GM19023 (cell line): ENCODE results near the gene TPH2.

ENCODE experiments used
- ATAC-seq: cut with Tn5 transposase; IDR thresholded peaks from one replicate; pipeline ENCODE4 v1.9.1; 2021; ENCODE audit warnings: mild to moderate bottlenecking, moderate library complexity; ENCODE audit not compliant: unreplicated experiment

Gene TPH2

DNA sequence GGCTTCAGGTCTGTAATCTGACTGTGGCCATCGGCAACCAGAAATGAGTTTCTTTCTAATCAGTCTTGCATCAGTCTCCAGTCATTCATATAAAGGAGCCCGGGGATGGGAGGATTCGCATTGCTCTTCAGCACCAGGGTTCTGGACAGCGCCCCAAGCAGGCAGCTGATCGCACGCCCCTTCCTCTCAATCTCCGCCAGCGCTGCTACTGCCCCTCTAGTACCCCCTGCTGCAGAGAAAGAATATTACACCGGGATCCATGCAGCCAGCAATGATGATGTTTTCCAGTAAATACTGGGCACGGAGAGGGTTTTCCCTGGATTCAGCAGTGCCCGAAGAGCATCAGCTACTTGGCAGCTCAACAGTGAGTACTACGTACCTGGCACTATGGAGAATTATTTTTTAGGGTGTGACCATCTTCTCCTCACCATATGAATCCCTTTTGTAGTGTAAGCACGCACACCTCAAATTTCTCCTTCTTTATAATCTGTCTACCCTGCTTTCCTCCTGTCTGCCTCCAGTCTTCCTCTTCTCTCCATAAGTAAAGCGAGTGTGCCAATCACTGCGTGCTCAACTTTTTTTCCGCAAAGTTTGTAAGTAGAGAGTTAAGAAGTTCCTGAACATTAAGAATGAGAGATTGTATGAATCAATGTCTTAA lies at the start of gene TPH2:
Gene TPH2, plus strand, starts transcription at position 118 of the 658 bp plus-strand sequence. Its CDS starts 142 bp downstream, at position 260.
- ATAC-seq = no peak

DNA sequence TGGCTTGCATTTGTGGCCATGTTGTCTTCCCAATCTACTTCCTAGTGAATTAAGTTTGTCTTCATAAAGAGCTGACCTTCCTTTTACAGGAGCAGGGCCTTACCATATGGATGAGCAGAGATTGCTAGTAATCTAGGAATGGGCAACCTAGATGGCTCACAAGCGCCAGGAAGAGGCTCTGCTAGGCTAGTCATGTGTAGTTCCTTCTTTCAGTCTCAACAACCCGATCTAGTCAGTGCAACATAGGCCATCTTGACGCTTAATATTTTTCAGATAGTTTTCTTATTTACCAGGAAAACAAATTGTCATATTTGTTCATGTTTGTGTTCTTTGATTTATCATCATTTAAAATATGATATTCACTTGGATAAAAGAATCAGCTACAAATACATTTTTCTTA lies 48.2 kb upstream of the TPH2 start:
- no peak for ATAC-seq

DNA sequence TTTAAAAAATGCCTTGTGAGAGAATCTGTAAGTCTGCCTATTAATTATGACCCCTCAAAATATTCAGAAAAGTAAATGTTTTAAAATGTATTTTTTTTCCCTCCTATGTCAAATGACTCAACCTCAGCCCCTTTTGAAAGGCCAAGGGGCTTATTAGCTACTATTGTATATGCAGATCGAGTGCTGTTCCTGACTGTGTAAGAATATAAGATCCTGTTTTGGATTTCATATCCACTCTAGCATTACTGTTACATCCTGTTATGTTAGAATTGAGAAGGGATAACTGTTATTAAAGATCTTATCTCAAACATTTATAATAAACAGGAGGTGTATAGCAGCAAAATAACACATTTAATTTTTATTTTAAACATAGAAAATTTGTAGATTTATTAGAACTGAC lies 46.6 kb upstream of the TPH2 start:
- no peak for ATAC-seq

DNA sequence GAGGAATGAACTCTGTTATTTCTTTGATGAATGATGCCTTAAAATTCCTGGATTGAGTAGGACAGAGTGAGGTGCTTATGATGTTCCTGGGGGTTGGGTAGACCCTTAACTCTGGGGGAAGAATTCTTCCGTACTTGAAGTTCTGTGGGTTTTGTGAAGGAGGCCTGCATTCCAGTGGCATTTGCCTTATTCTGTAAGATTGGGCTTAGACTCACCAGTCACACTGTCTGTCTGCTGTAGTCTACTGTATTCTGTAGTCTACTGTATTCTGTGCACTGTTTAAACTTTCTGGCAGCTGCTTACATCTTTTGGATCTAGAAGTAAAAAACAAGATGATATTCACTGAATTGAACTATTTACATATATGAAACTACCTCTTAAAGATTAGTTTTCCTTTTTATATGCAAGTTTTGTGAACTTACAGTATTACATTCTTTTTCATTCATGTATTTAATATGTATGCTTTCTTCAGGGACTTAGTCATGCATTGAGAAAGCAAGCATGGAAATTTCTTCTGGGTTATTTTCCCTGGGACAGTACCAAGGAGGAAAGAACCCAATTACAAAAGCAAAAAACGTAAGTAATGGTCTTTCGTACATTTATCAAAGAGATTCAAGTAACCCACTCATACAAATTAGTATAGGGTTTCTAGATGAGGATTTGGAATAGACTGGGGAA lies 42.3 kb upstream of the TPH2 start:
- ATAC-seq = no peak

DNA sequence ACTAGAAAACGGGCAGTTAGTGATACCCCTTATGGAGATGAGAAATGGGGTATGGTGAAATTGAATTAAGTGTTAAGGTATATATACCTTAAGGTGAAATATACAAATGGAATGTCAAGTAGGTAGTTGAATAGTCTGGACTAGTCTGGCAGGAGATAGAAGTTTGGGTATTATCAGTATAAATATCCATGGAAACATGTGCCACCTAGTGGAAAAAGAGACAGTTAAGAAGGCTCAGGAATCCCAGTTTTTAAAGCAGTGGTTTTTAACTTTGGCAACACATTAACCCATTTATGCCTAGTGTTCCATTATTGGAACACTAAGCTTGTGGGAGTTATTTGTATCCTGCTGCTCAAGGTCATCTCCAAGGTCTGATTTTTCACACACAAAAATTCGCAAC lies 38.6 kb upstream of the TPH2 start:
- ATAC-seq = no peak

DNA sequence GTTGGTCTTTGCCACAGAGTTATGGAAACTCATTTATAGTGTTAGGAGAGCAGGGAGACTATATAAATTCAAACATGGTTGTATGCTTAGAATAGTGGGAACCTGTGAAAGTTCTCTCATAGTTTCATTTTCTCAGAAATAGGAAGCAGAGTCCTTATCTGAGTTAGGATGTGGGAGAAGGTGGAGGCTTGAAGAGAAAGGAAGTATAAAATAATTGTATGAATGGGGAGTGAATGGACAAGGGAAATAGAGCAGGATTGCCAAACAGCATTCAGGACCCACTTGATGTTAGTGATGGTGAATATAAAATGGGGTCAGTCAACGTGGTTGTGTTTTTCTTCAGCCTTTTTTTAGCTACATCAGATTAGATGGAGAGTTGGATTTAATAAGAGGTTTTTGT lies 34.0 kb upstream of the TPH2 start:
- ATAC-seq = no peak

DNA sequence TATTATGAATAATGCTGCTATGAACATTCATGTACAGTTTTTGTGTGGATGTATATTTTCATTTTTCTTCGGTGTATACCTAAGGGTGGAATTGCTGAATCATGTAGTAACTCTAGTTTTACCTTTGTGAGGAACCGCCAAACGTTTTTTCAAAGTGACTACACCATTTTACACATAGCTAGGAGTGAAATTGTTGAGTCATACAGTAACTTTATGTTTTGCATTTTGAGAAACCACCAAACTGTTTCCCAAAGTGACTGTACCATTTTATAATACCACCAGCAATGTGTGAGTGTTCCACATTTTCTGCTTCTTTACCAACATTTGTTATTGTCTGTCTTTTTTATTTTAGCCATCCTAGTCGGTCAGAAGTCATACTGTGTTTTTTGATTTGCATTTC lies 3.1 kb upstream of the TPH2 start:
- peak; percentile 88 for ATAC-seq

DNA sequence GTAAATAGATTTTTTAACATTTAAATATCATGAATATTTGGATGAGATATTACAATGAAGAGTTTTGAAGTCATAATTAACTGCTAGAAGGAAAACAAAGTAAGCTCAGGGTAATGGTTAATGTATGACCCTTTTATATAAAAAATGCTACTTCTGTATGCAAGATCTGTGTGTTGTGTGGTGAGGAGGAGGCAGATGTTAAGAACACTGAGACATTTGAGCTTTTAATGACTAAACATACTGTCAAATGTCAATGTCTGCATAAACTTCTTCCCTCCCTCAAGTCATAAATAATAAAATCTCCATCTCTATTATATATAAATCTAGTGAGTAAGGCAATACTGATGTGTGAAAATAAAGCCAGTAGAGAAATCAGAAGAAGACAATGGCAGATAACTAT lies 1.4 kb downstream of the TPH2 start:
- ATAC-seq = no peak

DNA sequence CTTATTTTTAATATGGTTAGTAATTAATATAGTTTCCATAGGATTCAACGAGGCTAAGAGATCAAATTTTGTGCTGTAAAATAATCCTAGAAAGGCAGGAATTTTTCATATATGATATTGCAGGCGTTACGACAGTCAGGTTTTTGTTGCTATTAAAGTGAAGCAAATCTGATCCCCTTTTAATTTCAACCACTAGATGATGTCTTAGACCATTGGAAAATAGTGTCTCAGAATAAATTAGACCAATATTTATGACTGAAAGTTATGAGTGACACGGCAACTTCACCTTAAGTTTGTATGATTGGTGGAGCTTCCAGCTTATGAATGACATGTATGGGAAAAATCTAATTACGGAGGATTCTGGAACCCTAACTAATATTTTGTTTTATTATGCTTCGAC lies 2.5 kb downstream of the TPH2 start:
- ATAC-seq = no peak

DNA sequence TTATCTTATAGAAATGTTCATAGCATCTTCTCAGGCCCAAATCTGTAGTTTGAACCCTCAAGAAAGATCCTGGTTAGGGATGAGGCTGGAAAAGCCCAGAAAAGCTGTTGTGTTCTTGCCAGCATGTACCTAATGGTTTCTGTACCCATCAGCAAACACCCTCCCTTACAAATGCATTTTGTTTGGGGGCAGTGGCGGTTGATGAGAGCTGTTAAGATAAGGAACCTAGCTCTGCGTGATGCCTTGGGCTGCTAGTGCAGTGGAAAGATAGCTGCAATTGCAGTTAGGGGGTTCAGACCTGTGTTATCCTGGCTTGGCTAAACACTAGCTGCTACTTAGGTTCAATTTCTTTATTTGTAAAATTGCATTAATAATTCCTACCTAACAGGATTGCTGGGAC lies 3.6 kb downstream of the TPH2 start:
- ATAC-seq = no peak

DNA sequence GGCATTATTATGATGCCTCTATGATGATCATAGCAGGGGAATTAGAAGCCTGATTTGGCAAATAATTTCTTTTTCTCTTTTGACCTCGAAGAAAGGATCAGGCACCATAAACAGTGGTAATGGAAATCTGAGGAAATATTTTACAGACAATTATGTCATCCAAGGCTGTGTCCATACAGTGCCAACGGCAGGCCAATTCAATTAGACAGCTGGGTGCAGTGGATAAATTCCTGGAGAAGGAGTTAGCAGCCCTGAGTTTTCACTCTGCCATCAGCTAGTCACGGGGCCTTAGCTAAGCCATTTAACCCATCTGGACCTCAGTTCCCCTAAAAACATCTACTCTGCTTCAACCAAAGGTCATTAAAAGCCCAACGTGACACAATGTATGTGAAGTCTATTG lies 4.1 kb downstream of the TPH2 start:
- no peak for ATAC-seq

DNA sequence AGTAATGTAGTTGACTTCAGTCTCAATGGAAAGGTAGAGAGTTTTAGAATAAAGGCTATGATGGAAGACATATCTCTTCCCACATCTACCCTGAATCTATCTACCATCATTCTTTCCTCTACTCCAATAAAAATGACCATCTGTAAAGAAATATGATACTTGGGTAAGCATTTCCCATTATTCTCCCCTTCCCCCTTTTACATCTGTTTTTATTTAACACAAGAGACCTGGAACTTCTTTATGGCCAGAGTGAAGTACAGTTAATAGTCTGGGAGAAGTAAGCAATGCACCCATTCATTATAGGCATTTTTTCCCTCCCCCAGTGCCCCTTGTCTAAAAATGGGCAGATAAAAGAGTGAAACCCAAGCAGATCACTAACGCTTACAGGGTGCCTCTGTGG lies 6.5 kb downstream of the TPH2 start:
- ATAC-seq = no peak

DNA sequence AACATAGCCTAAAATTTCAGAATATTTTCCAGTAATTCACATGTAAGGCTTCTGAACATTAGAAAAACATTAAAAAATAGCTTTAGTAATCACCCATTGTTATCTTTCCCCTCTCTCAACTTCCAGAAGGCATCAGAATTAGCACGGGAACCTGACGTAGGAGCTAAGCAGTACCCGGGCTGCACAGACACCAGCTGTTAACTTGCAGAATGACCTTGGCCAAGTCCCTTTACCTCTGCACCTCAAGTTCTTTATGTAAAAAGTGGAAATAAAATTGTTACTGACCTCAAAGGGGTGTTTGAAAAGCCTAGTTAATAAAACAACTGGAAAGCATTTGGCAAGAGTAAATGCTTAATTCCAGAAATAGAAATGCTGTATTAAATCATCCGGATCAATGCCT lies 7.2 kb downstream of the TPH2 start:
- no peak for ATAC-seq

DNA sequence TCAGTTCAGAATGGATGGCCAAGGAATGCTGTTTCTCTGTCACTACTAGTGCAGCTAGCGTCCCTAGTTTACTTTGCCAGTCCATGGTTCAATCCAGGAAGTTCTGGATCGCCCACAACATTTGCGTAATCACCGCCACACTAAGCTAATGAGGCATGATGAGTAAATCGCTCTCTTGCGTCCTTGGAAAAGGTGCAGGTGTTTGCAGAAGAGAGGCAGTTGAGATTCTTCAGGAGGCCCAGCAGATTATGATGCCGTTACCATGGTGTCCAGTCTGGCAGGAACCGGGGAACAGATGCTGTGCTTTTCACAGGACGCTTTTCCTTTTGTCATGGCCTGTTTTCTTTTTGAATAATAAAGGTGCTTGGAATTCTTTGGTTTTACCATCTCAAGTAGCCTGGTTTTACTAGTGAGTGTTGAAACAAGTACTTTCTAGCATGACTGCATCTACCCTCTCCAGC lies 9.0 kb downstream of the TPH2 start:
- no peak for ATAC-seq

DNA sequence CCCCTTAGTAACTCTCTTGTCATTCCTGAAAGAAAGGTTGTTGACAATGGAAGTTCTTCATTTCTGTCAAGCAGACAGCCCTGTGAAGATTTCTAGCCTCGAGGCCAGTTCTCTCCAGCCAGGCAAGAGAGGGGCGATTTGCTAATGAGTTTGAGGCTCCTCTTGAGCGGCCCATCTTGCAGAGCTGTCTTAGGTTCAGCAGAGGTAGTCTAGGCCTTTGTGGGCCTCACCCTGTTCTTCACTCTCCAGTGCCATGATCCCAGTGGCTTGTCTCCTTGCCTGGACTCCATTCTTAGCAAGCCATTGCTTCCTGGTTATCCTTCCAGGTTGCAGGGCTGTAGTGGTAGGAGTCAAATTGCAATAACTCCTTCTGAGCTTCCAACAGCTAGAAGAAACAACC lies 9.7 kb downstream of the TPH2 start:
- no peak for ATAC-seq

DNA sequence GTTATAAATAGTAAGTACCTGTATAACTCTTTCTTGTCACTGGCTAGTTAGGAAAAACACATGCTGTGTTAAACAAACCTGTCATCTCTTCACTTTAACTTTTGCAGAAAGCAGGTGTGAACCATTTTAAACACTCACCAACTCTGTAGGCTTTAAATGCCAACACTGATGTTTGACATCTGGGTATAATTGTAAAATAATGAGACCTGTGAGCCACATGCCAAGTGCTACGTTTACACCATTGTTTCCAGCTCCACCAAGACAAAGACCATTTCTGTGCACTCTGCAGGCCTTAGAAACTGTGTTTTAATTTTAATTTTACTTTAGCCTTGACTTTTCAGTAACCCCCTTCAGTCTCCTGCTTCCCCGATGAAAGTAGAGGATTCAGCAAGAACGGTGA lies 11.0 kb downstream of the TPH2 start:
- no peak for ATAC-seq

DNA sequence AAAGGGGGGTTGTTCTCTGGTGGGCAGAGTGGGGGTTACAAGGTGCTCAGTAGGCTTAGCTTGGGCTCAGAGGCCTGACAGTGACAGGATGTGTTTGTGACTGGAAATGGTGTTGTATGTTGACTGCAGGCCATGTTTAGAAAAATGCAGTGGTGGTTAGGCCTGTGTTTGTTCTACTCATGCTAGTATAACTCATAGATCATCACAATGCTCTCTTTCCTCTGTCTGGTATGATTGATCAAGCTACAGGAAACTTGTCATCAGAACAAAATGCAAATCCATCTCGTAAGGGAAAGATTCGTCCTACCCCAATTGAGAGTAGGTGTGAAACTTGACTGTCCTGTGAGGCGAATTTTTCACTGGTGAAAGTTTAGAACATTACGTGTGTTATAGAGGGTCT lies 11.8 kb downstream of the TPH2 start:
- ATAC-seq = no peak

DNA sequence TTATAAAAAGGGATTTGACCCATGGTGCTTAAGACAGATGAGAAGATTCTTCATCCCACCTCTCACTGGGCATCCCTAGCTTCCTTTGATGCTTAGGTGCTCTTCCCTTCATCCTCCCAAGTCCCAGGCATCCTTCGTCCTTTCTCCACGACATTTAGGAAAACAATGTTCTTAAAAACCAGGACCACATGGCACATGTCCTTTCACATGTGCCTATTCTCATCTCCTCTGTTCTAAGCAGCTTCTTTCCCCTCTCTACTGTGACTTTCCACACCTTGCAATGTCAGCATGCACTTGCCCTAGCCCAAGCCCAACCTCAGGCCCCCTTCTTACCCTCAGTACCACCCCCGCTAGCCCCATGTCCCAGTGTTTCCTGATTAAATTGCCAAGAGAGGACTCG lies 12.2 kb downstream of the TPH2 start:
- ATAC-seq = no peak

DNA sequence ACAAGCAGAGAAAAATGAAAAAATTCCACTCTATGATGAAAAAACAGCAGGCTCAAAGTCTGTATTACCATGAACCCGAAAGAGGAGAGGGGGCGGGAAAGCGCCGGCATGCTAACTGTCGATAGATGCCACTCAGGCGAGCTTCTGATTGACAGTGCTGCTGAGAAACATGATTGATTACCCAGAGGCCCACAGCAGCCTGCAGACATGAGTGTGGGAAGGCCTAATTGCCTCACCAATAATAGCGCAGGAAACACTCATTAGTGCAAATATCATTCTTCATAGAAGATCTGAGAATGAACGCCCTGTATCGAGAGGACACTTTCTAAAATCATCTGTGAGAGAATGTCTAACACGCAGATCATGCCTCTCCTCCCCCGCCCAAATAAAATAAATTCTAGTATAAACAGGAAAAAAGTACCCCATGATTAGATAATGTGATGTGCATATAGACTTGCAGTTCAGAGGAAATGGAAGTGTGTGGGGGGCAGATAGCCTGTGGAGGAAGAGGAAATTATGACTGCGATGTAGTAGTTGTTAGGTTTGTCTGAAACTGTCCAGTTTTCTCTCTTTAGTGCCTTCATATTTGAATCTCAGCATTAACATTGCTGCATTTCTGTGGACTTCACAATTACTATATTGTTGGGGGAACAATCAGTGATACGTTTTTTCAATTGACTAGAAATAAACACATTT lies 15.6 kb downstream of the TPH2 start:
- ATAC-seq = no peak

DNA sequence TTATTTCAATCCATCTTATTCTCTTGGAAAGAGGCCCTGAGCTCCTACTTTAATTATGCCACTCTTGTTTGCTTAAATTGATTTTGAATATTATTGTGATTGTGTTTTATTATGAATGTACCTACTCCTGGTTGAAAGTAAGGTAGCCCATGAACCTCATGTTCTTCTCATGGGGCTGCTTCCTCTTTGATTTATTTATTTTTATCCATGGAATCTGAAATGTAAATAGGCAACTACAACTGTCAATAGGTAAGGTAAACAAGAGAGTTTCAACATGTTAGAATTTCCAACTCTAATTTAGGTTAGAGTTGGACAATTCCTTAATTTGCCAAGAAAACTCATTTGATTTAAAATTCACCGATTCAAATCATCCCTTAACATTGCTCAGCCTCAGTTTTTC lies 16.2 kb downstream of the TPH2 start:
- ATAC-seq = no peak

DNA sequence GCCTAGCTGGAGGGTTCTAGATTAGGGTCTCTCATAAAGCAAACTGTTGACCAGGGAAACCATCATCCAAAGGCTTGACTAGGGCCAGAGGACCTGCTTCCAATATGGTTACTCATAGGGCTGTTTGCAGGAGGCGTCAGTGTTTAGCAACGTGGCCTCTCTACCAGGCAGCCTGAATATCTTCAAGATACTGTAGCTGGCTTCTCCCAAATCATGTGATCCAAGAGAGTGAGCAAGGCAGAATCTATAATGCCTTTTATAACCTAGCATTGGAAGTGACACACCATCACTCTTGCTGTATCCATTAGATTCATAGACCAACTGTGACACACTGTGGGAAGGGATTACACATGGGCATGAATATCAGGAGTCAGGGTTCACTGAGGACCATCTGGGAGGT lies 17.3 kb downstream of the TPH2 start:
- ATAC-seq = no peak

DNA sequence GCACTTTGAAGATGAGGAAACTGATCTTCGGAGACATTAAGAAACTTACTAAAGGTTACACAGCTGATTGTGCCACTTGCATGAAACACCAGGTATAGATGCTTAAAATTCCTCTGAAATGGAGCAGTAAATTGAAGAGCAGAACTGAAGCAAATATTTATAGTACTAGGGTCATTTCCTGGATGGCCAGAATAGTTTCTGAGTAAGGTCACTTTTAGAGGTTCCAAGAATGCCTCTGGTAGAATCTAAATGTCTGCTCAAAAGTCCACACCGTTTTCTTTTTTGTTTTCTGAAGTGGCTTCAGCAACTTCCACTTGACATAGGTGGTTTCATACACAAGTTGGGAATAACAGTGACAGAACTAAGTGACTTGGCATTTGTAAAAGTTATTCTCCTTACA lies 19.4 kb downstream of the TPH2 start:
- no peak for ATAC-seq
